ENCODE results near the gene TBC1D22A. TPM values are rescaled to one million over a fixed set of nuclear protein-coding genes. Genes with fewer than 3 reads are reported as not detected.

TBC1D22A gene
- total RNA-seq, 1 experiment from 2014 or later, result 20.9 TPM

DNA sequence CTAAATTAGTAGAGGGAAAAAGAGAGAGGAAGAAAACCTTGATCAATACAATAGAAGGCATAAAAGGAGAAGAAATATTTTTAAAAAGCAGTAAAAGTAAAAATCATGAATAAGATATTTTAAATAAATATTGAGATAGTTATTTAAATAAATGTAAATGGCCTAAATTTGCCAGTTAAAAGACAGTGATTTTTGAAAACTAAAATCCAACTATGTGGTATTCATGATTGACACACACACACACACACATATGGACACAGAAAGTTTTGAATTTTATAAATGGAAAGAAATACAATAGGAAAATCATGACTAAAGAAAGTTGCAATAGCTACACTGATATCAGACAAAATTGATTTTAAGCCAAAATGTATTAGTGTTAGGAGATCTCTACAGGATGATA is 313.1 kb downstream of the TBC1D22A start (continued):
- TF ChIP-seq CTCF (IDR thresholded peaks at IDR 0.05 in 2 of 3, conservative IDR thresholded peaks at IDR 0.05 in 1 of 3; ENCODE audit: borderline replicate concordance in 1 of 3, insufficient read depth in 1 of 3, low read depth in 2 of 3, low read length in 2 of 3) (no peak), MAX (IDR thresholded peaks at IDR 0.05) (no peak), ATF3 (IDR thresholded peaks at IDR 0.05) (no peak), SP1 (IDR thresholded peaks at IDR 0.05; ENCODE audit: low read depth) (no peak), ZBTB33 (IDR thresholded peaks at IDR 0.05; ENCODE audit: extremely low read depth, insufficient replicate concordance, low read length) (no peak), EZH2phosphoT487 (IDR thresholded peaks at IDR 0.05; ENCODE audit: borderline replicate concordance) (no peak), EZH2 (IDR thresholded peaks at IDR 0.05) (no peak), TCF7L2 (IDR thresholded peaks at IDR 0.05; ENCODE audit: borderline replicate concordance, extremely low read depth, insufficient read depth, insufficient read length) (no peak)

- H3K27me3 ChIP-seq (ENCODE audit: insufficient read depth, low read length), result no peaks in the 10 kb centered on the region
- H3K4me3 ChIP-seq (replicated peaks in 1 of 2; ENCODE audit: low read depth in 1 of 2, low read length in 2 of 2), result no peak overlapping the region
- TF ChIP-seq YY1 (IDR thresholded peaks at IDR 0.05; ENCODE audit: extremely low read depth, insufficient replicate concordance, low read depth, low read length) (no peak), ATF3 (IDR thresholded peaks at IDR 0.05) (no peak), FOSL1 (IDR thresholded peaks at IDR 0.05; ENCODE audit: low read depth) (no peak), EZH2 (IDR thresholded peaks at IDR 0.05) (no peak), ZBTB33 (IDR thresholded peaks at IDR 0.05; ENCODE audit: extremely low read depth, insufficient replicate concordance, low read length) (no peak), SIN3A (IDR thresholded peaks at IDR 0.05; ENCODE audit: low read depth) (no peak), SRF (IDR thresholded peaks at IDR 0.05; ENCODE audit: low read depth) (no peak), JUND (IDR thresholded peaks at IDR 0.05) (no peak)
- H3K9me2 ChIP-seq (ENCODE audit: insufficient read depth), result no peaks in the 10 kb centered on the region
- no peaks in the 10 kb centered on the region for H3K4me1 ChIP-seq (ENCODE audit: control insufficient read depth in 1 of 2, insufficient read depth in 2 of 2, low read length in 2 of 2)
- ATAC-seq (no peak), DNase-seq (ENCODE audit: low read depth, low spot score) (no peak)
- no peak overlapping the region for H3K9ac ChIP-seq (ENCODE audit: low read length)
- no peaks in the 10 kb centered on the region for H3K36me3 ChIP-seq (ENCODE audit: control insufficient read depth in 1 of 2, insufficient read depth in 2 of 2, low read length in 2 of 2)
- no TSS peak for BruUV-seq (replicated peaks)
- POLR2A ChIA-PET, result no interaction called here
- H3K27ac ChIP-seq (ENCODE audit: low read depth, low read length), result no peak overlapping the region
- RAD21 ChIA-PET (ENCODE audit: low non-redundant PET in 1 of 2, low total read pairs in 2 of 2, uncharacterized antibody in 2 of 2, unreplicated experiment in 2 of 2), result no interaction called here
- peaks cover 0 to 6% of the 10 kb centered on the region in 2 experiments; a peak in 1 of 4 replicates for H3K9me3 ChIP-seq (ENCODE audit: control insufficient read depth in 1 of 2, insufficient read depth in 1 of 2, low read depth in 1 of 2, low read length in 2 of 2)
- H3K4me2 ChIP-seq (ENCODE audit: low read length), result no peak overlapping the region
- CTCF ChIA-PET, result no interaction called here
- H2AFZ ChIP-seq (ENCODE audit: low read depth, low read length, poor library complexity, severe bottlenecking), result no peak overlapping the region
- no peaks in the 10 kb centered on the region for H4K20me1 ChIP-seq (ENCODE audit: insufficient read depth)
- intact Hi-C loops (cut with micrococcal nuclease), result no loop called here
- H3K79me2 ChIP-seq (ENCODE audit: insufficient read depth, low read length), result no peaks in the 10 kb centered on the region
These were observed 314.3 kb downstream of the TBC1D22A start for GRCh38 chr22:47076758-47077157.
